LoVo (cell line): ENCODE measurements around the gene ASB13.
A peak's percentile ranks its signal among the peaks of the same experiment; 100 is the strongest.

ENCODE experiments used
- DNase-seq: peaks from one replicate; pipeline ENCODE4 v3.0.0-alpha.2; 2016; ENCODE audit warnings: low spot score

The ASB13 gene

GRCh38 chr10:5669604-5670003, 3.2 kb upstream of the ASB13 start:
- DNase-seq, result no peak

- DNase-seq, result no peak
These were observed 2.0 kb upstream of the ASB13 start for GRCh38 chr10:5668429-5668828.

- no peak for DNase-seq
These were observed 641 bp upstream of the ASB13 start for GRCh38 chr10:5666841-5667630.

DNA sequence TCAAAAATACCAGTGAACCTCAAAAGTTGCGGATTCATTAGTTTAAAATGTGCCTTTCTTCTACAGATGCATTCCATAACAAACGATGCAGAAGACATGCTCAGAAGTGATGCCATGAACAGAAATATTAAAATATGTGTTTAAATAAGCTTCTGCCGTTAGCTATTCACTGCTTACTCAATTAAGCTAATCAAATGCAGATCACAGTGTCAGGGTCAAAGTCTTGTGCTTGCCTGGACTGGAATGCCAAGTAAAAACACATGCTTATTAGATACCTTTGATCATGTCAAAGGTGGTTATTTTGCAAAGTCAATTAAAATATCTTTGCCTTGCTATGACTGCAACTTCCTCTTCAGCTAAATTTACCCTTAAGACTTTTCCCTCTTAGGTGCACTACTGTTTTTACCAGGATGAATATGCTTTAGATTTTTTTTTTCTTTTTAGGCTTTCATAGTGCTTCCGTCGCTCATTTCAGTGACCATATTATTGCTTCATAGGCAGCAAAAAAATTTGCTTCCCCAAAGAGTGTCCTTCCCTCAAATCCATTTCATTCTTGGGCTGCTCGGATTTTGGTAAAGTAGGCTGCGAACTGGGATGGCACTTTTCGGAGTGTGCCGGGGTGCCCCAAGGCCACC, 905 bp downstream of the ASB13 start:
- DNase-seq, result peak; percentile 11

DNA sequence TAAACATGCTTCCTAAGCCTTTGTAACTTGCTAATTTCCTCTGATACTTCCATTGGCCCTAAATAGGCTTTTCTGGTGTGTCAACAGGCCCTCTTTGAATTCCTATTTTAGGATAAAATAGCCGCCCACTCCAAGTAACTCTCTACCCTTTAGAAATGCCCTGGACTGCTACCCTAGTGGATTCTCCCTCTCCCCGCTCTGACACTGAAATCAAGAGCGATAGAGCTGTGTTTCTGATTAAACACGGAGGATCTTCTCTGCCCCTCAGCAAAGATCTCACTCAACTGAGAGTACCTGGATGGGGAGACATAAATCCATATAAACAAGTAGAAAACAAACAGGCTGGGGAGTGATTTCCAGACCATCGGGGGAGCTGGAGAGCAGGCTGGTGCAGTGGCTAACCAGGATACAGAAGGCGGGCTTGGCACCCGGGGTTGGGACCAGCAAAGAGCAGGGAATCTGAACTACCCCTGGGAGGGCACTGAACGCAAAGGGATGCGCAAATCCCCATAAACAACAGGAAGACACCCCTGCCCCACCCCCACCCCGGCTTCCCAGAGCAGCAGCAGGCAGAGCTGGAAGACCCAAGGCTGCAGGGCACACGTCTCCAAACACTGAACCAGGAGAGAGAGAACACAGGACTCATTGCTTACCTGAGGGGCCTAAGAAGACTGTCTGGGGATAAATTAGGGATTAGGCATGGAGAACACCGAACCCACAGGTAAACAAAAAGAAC, 2.5 kb downstream of the ASB13 start:
- no peak for DNase-seq

GRCh38 chr10:5662708-5663579, 3.5 kb downstream of the ASB13 start:
- DNase-seq, result no peak

DNA sequence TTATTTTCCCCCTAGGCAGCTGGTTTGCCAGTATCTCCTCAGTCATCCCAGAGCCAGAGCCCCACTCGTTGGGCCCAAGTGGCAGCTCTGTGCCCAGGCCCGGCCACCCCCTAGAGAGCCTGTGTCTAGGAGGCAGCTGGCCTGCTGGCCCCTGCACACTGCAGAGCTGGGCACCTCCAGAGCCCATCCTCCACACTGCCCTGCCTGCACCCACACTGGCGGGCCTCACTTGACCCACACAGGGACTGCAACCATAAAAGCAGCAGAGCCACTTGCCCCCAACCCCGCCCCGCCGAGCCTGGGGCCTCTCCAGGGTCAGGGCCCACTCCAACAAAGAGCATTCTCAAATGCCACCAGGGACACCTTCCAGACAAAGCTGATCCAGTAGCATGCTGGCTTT, 5.4 kb downstream of the ASB13 start:
- DNase-seq, result no peak

GRCh38 chr10:5659702-5660528, 6.5 kb downstream of the ASB13 start:
- no peak for DNase-seq

DNA sequence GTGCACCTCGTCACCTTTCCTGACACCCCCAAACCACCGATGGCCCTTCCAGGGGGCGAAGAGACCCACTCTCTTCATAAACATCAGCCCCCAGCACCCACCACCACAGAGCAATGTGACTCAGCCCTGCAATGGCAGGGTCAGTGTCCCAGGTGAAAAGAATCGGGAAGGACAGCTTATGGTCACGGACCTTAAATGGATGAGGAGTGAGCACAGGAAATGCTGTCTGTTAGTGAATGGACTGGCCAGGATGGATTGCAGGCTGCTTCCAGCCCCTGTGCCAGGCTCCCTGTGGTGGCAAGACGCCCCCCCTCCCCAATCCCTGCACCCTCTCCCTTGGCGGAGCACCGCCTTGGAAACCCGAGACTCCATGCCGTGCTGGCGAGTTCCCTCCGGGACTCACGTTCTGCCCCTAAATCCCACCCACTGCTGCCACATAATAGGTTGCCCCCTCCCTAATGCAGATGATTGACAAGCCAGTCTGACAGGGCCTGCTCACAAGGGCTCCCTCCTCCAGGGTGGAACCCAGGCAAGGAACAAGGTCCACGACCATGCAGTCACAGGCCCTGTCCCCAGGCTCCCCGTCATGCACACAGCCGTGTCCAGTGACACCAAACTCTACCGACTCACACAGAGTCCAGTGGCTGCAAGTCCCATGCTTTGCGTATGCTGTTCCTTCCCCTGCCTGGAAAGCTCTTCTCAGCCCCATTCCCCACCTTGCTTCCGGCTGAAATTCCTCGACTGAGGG, 7.3 kb downstream of the ASB13 start:
- DNase-seq, result no peak

DNA sequence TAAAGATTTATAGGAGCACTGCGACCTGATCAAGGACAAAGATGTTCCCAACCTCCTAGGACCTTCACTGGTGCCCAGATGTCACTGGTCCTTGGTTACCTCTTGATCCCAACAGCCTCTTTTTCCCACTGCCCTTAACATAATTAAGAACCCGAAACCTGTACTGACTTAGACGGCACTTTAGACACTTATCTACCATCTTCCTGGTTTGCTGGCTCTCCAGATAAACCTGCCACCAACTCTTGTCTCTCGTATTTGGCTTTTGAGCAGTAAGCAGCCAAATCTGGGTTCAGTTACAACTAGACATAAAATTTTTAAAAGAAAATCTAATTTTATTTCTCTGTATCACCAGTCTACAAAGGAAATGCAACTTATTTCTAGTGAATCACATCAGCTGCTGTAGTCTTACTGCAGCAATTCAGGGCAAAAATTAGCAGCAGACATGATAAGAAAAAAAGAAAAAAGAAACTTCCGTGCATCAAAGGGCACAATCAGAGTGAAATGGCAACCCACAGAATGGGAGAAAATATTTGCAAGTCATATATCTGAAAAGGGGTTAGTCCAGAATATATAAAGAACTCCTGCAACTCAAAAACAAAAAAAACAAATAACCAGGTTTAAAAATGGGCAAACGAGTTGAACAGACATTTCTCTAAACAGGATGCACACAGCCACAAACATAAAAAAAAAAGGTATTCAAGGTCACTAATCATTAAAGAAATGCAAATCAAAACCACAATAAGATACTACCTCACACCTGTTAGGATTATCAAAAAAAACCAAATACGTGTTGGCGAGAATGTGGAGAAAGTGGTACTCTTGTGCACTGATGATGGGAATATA, 9.4 kb downstream of the ASB13 start:
- no peak for DNase-seq

DNA sequence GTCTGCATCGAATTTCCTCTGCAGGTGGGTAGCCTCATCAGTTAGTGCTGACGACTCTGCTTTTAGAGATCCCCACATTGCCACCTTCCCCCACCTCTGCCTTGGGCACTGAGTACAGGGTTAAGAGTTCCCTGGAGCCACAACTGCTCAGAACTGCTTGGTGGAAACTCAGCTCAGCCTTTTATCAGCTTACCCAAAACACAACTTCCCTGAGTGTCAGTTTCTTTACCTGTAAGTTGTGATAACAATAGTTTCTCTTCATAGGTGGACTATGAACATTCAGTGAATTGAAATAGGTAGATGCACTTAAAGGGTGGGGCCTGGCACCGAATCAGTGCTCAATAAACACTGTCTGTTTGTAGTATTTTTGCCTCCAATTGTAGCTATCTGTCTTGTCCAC, 11.3 kb downstream of the ASB13 start:
- no peak for DNase-seq

DNA sequence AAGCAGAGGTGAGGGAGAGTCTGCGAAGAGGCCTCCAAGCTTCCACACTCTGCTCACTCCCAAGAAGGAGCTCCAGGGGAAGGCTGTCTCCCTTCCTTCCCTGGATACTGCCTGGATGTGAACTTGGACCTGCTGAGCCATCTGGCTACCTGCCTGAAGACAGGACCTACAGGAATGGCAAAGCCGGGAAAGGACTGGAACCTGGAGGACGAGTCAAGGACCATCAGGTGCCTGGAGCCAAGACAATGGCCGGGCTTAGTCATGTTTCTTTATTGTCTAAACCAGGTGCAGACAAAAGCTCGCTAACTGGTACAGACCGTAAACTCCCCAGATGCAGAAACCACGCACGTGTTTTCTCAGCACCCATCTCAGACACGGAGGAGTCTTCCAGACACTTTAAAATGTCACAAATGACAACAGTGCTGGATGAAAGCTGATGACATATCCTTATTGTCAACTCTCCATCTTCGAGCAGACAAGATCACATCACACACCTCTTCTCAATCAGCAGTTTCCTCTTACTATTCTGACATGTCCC, 12.1 kb downstream of the ASB13 start:
- no peak for DNase-seq

- no peak for DNase-seq
These were observed 13.6 kb downstream of the ASB13 start for GRCh38 chr10:5652746-5653145.

GRCh38 chr10:5651388-5651764, 15.0 kb downstream of the ASB13 start:
- no peak for DNase-seq

DNA sequence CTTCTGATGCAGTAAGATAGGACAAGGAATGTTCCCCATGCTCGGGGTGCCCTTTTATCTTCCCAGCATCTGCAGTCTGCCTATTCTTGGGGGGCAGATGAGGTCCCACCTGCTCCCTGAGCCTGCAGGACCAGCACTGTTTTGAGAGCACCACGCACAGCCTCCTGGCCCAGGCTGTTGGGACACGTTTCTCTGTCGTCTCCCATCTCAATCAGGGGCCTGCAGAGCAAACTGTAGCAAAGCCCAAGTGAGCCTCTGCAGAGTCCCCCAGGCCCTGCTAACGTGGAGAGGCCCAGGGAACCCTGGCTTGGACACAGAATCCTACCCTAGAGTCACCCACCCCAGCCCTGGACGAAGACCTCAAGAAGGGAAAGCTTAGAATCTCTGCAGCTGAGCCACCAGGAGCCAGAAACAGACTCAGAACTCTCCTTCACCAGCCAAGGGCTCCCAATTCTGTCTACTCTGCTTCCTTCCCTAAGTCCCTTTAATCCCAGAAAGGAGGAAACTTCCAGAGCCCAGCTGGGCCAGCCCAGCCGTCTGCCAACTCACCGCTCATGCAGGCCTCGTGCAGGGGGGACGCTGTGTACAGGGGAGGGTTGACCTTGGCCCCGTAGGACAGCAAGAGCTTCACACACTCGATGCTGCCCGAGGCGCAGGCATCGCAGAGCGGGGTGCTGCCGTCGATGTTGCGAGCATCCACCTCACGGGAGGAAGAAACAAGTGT, 15.6 kb downstream of the ASB13 start:
- DNase-seq, result no peak

DNA sequence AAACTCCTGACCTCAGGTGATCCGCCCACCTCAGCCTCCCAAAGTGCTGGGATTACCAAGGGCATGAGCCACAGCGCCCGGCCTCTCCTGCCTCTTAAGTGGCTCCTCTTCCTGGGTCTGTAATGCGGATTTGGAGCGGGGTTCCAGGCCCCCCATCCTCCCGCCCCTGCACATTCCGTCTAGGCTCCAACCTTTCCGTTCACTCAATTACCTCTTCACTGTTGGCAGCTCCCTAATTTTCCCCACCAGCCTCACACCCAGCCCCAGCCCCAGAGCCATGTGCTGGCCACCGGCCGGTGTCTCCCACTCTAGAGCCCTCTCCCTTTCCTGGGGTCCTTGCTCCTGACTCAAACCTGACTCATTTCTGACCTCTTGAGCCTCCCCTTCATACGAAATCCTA, 16.6 kb downstream of the ASB13 start:
- no peak for DNase-seq

GRCh38 chr10:5648494-5649457, 17.6 kb downstream of the ASB13 start:
- no peak for DNase-seq
